Liver (tissue), 3 donors: ENCODE data around the gene CD63.

ENCODE experiments used
- EGR1 ChIP-seq, 2 donors: IDR thresholded peaks; 2 replicates each; pipeline ENCODE4 v1.6.1; 2016 to 2018; ENCODE audit warnings: antibody characterized with exemption in 2 of 2, low read depth in 2 of 2
- FOXA2 ChIP-seq: IDR thresholded peaks from 2 replicates; pipeline ENCODE4 v1.6.1; 2016; ENCODE audit warnings: antibody characterized with exemption
- GABPA ChIP-seq, 2 donors: IDR thresholded peaks in 1 of 2; conservative IDR thresholded peaks in 1 of 2; 2 replicates each; pipeline ENCODE4 v1.6.1; 2016; ENCODE audit warnings: antibody characterized with exemption in 2 of 2, mild to moderate bottlenecking in 1 of 2, moderate library complexity in 1 of 2
- HNF4A ChIP-seq, 2 donors: conservative IDR thresholded peaks; 2 replicates each; pipeline ENCODE4 v1.6.1; 2016; ENCODE audit warnings: antibody characterized with exemption in 2 of 2, mild to moderate bottlenecking in 2 of 2
- HNF4G ChIP-seq: IDR thresholded peaks from 2 replicates; pipeline ENCODE4 v1.6.1; 2016; ENCODE audit warnings: antibody characterized with exemption
- JUND ChIP-seq, 2 donors: IDR thresholded peaks; 2 replicates each; pipeline ENCODE4 v1.6.1; 2016; ENCODE audit warnings: antibody characterized with exemption in 2 of 2
- MAX ChIP-seq: IDR thresholded peaks from 2 replicates; pipeline ENCODE4 v1.6.1; 2016; ENCODE audit warnings: antibody characterized with exemption
- NR2F2 ChIP-seq: IDR thresholded peaks from 2 replicates; pipeline ENCODE4 v1.6.1; 2016; ENCODE audit warnings: antibody characterized with exemption
- RAD21 ChIP-seq, 2 donors: IDR thresholded peaks; 2 replicates each; pipeline ENCODE4 v1.6.1; 2016; ENCODE audit warnings: antibody characterized with exemption in 2 of 2, mild to moderate bottlenecking in 2 of 2
- SP1 ChIP-seq: IDR thresholded peaks from 2 replicates; pipeline ENCODE4 v1.6.1; 2018; ENCODE audit warnings: antibody characterized with exemption, mild to moderate bottlenecking
- TAF1 ChIP-seq: conservative IDR thresholded peaks from 2 replicates; pipeline ENCODE4 v1.6.1; 2016; ENCODE audit warnings: antibody characterized with exemption, mild to moderate bottlenecking
- YY1 ChIP-seq: IDR thresholded peaks from 2 replicates; pipeline ENCODE4 v1.6.1; 2016; ENCODE audit warnings: antibody characterized with exemption, mild to moderate bottlenecking
- TF ChIP-seq, protein P1 (sequence below): IDR thresholded peaks from 2 replicates; pipeline ENCODE4 v1.6.1; 2016; ENCODE audit warnings: antibody characterized with exemption, mild to moderate bottlenecking
- TF ChIP-seq, protein P2 (sequence below): fragments of 150-350 bp; IDR thresholded peaks from 2 replicates; pipeline ENCODE4 v1.5.1; 2017; ENCODE audit warnings: improper control_type of control experiment, low read depth, low read length; ENCODE audit not compliant: missing input control
- donor health status: healthy.
- donor health status: healthy.

- TF ChIP-seq, protein P1, sequence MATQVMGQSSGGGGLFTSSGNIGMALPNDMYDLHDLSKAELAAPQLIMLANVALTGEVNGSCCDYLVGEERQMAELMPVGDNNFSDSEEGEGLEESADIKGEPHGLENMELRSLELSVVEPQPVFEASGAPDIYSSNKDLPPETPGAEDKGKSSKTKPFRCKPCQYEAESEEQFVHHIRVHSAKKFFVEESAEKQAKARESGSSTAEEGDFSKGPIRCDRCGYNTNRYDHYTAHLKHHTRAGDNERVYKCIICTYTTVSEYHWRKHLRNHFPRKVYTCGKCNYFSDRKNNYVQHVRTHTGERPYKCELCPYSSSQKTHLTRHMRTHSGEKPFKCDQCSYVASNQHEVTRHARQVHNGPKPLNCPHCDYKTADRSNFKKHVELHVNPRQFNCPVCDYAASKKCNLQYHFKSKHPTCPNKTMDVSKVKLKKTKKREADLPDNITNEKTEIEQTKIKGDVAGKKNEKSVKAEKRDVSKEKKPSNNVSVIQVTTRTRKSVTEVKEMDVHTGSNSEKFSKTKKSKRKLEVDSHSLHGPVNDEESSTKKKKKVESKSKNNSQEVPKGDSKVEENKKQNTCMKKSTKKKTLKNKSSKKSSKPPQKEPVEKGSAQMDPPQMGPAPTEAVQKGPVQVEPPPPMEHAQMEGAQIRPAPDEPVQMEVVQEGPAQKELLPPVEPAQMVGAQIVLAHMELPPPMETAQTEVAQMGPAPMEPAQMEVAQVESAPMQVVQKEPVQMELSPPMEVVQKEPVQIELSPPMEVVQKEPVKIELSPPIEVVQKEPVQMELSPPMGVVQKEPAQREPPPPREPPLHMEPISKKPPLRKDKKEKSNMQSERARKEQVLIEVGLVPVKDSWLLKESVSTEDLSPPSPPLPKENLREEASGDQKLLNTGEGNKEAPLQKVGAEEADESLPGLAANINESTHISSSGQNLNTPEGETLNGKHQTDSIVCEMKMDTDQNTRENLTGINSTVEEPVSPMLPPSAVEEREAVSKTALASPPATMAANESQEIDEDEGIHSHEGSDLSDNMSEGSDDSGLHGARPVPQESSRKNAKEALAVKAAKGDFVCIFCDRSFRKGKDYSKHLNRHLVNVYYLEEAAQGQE, result no peak
- TF ChIP-seq, protein P2, sequence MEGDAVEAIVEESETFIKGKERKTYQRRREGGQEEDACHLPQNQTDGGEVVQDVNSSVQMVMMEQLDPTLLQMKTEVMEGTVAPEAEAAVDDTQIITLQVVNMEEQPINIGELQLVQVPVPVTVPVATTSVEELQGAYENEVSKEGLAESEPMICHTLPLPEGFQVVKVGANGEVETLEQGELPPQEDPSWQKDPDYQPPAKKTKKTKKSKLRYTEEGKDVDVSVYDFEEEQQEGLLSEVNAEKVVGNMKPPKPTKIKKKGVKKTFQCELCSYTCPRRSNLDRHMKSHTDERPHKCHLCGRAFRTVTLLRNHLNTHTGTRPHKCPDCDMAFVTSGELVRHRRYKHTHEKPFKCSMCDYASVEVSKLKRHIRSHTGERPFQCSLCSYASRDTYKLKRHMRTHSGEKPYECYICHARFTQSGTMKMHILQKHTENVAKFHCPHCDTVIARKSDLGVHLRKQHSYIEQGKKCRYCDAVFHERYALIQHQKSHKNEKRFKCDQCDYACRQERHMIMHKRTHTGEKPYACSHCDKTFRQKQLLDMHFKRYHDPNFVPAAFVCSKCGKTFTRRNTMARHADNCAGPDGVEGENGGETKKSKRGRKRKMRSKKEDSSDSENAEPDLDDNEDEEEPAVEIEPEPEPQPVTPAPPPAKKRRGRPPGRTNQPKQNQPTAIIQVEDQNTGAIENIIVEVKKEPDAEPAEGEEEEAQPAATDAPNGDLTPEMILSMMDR, result no peak
- no peak for TF ChIP-seq MAX
- no peak for TF ChIP-seq EGR1 (IDR thresholded peaks at IDR 0.05; ENCODE audit: low read depth in 2 of 2)
- TF ChIP-seq JUND (IDR thresholded peaks at IDR 0.05), result no peak
- TF ChIP-seq HNF4G, result no peak
- TF ChIP-seq RAD21 (IDR thresholded peaks at IDR 0.05), result no peak
- no peak for TF ChIP-seq SP1
- no peak for TF ChIP-seq HNF4A (conservative IDR thresholded peaks at IDR 0.05)
- TF ChIP-seq YY1, result no peak
- TF ChIP-seq NR2F2, result no peak
- no peak for TF ChIP-seq TAF1
- TF ChIP-seq FOXA2, result no peak
- TF ChIP-seq GABPA (IDR thresholded peaks at IDR 0.05 in 1 of 2, conservative IDR thresholded peaks at IDR 0.05 in 1 of 2), result no peak
Observed at GRCh38 chr12:55742719-55743405, 14.1 kb upstream of the CD63 start, which contains the start of gene GDF11.
